ENCODE results near the gene AFAP1. TPM values are rescaled to one million over a fixed set of nuclear protein-coding genes. Genes with fewer than 3 reads are reported as not detected.

Gene AFAP1
- polyA plus RNA-seq, 10 donors: 31.0 to 46.2 (median 34.6) TPM

DNA sequence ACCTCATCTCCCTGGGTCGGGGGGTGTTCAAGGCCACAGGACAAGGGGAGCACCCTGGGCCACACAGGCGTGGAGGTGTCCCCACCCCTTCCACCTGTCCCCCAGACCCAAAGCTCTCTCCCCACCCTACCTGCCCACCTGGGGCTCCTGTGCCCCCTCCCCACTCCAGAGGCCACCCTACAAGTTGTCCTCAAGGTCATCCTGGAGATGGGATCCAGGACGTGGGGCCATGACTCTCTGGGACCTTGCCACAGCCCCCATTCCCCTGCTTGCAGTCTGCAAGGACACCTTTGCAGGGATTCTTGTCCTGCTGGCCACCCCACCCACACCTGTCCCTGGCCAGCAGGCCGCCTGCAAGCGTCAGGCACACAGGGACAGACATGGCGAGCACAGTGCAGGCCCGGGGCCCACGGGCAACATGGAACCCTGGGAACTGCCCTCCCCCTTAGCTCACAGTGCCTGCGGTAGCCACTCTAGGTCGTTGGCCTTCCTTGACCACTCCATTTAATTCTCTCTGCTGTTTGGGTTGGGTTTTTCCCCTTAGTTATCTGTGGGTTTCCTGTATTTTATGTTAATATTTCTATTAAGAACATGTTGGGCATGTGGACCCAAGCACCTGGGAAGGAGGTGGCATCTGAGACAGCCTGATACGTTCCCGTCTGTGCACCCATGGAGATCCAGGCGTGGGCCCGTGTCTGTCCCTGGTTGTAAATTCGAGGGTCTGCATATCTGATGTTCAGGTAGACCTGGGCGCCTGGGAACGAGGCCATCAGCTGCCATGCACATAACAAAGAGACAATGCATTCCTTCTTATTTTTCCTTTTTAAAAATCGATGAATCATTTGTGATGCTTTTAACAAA lies 197.5 kb downstream of the AFAP1 start:
- no peak for DNase-seq

- no peak for DNase-seq
Observed at GRCh38 chr4:7740866-7741525, 198.7 kb downstream of the AFAP1 start.

- DNase-seq: no peak
Observed at GRCh38 chr4:7739918-7740865, 199.5 kb downstream of the AFAP1 start.

GRCh38 chr4:7739077-7739917 lies 200.4 kb downstream of the AFAP1 start:
- DNase-seq: no peak

DNA sequence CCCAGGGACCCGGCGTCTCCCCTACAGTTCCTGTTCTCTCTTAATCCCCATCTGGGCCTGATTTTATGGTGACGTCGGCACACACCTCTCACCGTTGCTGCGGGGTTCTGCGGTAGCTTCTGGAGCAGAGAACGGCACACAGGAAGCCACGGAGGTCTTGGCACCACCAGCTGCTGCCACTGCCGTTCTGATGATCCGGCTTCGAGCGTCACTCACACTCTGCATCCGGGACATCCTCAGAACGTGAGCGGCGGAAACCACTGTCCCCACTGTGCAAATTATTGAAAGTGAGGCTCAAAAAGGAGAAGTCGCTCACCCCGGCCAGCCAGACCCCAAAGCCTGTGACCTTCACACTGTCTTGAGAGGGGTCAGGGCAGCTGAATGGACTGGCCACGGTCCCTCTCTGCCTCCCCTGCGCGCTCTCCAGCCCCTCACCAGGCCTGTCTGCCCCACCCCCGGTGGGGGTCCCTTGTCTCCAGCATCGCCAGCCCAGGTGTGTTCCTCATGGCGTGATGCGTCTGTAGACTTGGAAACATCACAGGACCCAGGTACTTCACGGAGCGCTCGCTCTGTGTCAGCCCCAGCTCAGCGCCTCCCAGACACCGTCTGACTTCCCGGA lies 201.1 kb downstream of the AFAP1 start:
- no peak for DNase-seq

DNA sequence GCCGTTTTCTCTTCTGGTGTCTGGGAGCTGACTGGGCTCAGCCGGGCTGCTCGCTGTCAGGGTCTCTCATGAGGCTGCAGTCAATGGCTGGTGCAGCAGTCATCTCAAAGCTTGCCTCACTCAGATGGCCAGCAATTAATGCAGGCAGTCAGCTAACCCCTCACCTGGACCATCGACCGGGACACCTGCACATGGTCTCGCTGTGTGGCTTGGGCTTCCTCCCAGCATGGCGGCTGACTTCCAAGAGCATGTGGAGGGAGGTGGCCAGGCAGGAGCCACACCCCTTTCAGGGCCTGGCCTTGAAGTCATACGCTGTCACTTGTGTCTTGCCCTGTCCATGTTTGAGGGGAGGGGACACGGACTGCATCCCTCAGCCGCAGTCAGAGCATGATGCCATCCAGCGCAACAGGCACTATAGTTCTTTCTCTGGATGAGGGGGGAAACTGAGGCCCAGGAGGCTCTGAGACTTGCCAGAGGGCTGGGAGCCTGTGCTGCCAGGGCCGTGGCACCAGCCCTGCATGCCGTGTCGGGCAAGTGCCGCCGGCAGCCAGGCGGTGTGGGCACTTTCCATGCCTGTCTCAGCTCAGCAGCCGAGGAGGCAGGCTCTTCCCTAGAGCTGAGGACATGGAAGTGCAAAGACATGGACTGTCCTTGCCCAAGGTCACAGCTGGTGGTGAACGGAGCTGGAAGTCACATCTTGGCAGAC lies 201.8 kb downstream of the AFAP1 start:
- no peak for DNase-seq

GRCh38 chr4:7737268-7737645 lies 202.4 kb downstream of the AFAP1 start:
- DNase-seq: no peak

DNA sequence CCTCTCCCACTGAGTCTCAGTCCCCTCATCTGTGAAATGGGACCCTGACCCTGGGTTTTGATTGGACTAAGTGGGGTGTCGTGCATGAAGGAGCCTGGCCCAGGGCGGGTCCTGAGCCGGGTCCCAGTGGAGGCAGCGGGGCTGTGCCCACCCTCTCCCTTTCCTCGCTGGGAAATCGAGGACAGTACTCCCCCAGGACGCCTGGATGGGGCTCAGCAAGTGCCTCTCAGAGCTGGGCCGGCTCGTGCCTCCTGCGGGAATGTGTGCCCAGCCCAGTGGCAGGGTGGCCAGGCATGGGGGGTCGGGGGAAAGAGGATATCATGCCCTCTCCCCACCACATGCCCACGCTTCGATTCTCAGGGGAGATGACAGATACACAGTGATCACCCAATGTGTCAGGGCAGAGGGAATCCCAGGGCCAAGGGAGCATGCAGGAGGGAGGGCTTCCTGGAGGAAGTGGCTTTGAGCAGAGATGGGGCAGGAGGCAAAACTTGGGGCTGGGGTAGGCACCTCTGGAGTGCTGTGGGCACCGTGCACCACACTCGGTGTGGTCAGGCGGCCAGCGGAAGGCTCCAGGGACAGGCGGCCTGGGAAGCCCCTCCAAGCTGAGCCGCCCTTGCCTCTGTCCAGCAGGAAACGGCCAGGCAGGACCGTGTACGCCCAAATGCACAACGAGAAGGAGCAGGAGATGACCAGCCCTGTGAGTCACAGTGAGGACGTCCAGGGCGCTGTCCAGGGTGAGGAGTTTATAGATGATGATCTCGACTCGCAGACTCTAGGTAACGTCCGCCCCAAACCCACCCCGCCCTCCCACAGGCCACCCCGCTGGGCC lies 203.0 kb downstream of the AFAP1 start:
- DNase-seq: no peak

GRCh38 chr4:7735961-7736360 lies 203.7 kb downstream of the AFAP1 start:
- DNase-seq: no peak

- DNase-seq: no peak
Observed at GRCh38 chr4:7735395-7735794, 204.3 kb downstream of the AFAP1 start.

GRCh38 chr4:7734651-7735260 lies 204.9 kb downstream of the AFAP1 start:
- no peak for DNase-seq

GRCh38 chr4:7733801-7734650 lies 205.6 kb downstream of the AFAP1 start:
- DNase-seq: no peak

- no peak for DNase-seq
Observed at GRCh38 chr4:7733201-7733600, 206.5 kb downstream of the AFAP1 start.

- DNase-seq: no peak
Observed at GRCh38 chr4:7732263-7732662, 207.4 kb downstream of the AFAP1 start.

GRCh38 chr4:7731437-7731836 lies 208.2 kb downstream of the AFAP1 start:
- no peak for DNase-seq

DNA sequence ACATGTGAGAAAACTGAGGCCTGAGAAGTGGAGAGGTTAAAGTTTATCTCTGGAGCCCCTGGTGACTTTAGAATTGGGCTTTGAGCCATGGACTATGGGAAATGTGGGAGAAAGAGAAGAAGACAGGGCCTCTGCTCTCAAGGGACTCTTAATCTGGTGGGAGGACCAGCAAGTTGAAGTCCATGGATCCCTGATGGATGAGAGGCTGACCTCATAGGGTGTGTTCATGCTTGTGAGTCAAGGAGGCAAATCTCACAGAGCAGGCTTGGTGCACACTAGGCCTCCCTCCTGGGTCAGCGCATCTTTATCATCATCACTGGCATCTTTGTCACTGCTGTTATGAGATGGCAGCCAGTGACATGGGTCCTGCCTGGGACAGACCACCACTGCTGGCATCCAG lies 211.9 kb downstream of the AFAP1 start:
- no peak for DNase-seq

GRCh38 chr4:7726665-7727413 lies 212.8 kb downstream of the AFAP1 start:
- DNase-seq: no peak

Data from muscle of back (tissue), 11 donors.